Gastrocnemius medialis (tissue), 4 donors: Measurements from ENCODE around the gene DNAJC15.

Experiments used
- CTCF ChIP-seq, 5 experiments: fragments of 450-650 bp in 3 of 5; fragments of 200-600 bp in 2 of 5; sonication (generic) in 2 of 5; IDR thresholded peaks in 4 of 5; conservative IDR thresholded peaks in 1 of 5; 1 replicate in 4 of 5; 2 replicates in 1 of 5; pipeline ENCODE4 v1.5.1; 2016 to 2019; ENCODE audit warnings: antibody characterized with exemption in 5 of 5, mild to moderate bottlenecking in 3 of 5, moderate library complexity in 3 of 5
- POLR2A ChIP-seq, 2 donors: fragments of 450-650 bp; IDR thresholded peaks; one replicate each; pipeline ENCODE4 v1.6.1; 2017; ENCODE audit warnings: antibody characterized with exemption in 2 of 2, mild to moderate bottlenecking in 2 of 2, moderate library complexity in 2 of 2

DNA sequence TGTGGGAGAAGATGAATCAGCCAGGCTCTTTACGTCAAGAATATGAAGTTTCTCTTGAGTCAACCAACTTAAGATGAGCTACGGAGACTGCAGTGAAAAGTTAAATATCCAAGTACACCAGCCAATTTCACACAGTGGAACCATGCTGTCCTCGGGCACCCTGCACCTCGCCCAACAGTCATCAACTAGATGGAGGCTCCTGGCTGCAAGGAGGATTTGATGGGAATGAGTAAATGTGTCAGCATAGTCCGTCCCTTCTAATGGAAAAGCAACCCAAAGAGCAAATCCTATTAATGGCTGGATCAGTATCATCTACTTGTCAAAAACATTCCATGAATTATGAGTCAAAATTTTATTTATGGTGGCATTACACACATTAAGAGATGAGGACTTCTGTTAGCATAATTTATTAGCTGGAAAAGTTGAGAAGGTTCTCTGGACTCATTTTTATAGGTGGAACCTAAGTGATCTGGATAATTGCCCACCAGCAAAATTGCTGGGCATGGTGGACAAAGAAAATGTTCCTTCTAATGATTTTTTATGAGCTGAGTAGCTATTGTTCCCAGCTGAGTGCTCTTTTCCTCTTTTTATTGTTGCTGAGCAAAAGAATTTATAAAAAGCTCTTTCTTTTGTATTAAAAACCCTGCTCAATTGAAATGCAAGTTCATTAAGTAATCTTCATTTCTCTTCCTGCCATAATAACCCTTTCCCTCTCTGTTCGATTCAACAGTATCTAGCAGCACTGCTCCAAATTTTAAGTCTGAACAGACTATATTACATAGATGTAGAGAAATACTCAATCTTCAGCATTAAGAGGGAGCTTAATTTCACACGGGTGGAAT, 88.4 kb downstream of the DNAJC15 start:
- TF ChIP-seq CTCF (IDR thresholded peaks at IDR 0.05 in 4 of 5, conservative IDR thresholded peaks at IDR 0.05 in 1 of 5) (no peak), POLR2A (IDR thresholded peaks at IDR 0.05) (no peak)
